HepG2 (cell line): ENCODE measurements around the gene ROM1. TPM values are rescaled to one million over a fixed set of nuclear protein-coding genes. Genes with fewer than 3 reads are reported as not detected.

ENCODE experiments used
- ATAC-seq: fragments of 200-7000 bp; cut with Tn5 transposase; 3 replicates; pipeline ENCODE4 v1.9.1; 2020; ENCODE audit warnings: mild to moderate bottlenecking, moderate library complexity
- BruUV-seq: library from RNA; stranded (reverse); fragments of 400-500 nt; replicated peaks from 2 replicates; lab custom pipeline; 2021; lab: Mats Ljungman, UMichigan
- CTCF ChIA-PET: fragments of 300-600 bp; formaldehyde crosslinking; extraction: SDS; loops from one replicate; lab custom pipeline; 2021; ENCODE audit warnings: low total read pairs, inconsistent platforms, low intra/inter-chr PET ratio; lab: Yijun Ruan, JAX
- POLR2A ChIA-PET: fragments of 350-600 bp; sonication (Branson Sonifier 250); formaldehyde crosslinking; loops from one replicate; lab custom pipeline; 2020; ENCODE audit warnings: antibody characterized with exemption, inconsistent platforms; lab: Yijun Ruan, JAX
- DNase-seq: peaks from one replicate; pipeline ENCODE4 v3.0.0-alpha.2; 2015; ENCODE audit warnings: low spot score
- FAIRE-seq: peaks from 3 replicates; lab custom pipeline; 2011; peaks lifted over from hg19 to GRCh38; lab: Jason Lieb, UNC
- H2AFZ ChIP-seq: one replicate; pipeline ENCODE4 v1.6.1; 2011; ENCODE audit warnings: low read length, inconsistent platforms
- H3K27ac ChIP-seq: fragments of 300-600 bp; 3 replicates; pipeline ENCODE4 v1.8.0; 2011; ENCODE audit warnings: mixed run types, mild to moderate bottlenecking, mixed read lengths, low read length, inconsistent platforms; ENCODE audit not compliant: insufficient read depth; ENCODE audit errors: extremely low read length
- H3K27me3 ChIP-seq, 2 experiments: fragments of 200-600 bp in 1 of 2; 2 replicates in 1 of 2; 3 replicates in 1 of 2; pipeline versions ENCODE4 v1.6.0 to v1.8.0; 2011; ENCODE audit warnings: low read length in 2 of 2, mild to moderate bottlenecking in 2 of 2, moderate library complexity in 2 of 2, inconsistent platforms in 1 of 2; ENCODE audit not compliant: insufficient read depth in 2 of 2, control insufficient read depth in 1 of 2
- H3K36me3 ChIP-seq, 2 experiments: fragments of 200-600 bp in 1 of 2; replicated peaks in 1 of 2; 2 replicates in 1 of 2; 3 replicates in 1 of 2; pipeline versions ENCODE4 v1.5.1 to v1.8.0; 2011; ENCODE audit warnings: low read length in 2 of 2, inconsistent platforms in 1 of 2; ENCODE audit not compliant: insufficient read depth in 2 of 2, control insufficient read depth in 1 of 2
- H3K4me1 ChIP-seq: 2 replicates; pipeline ENCODE4 v1.5.1; 2012; ENCODE audit warnings: low read length, inconsistent platforms; ENCODE audit not compliant: insufficient read depth
- H3K4me2 ChIP-seq: 2 replicates; pipeline ENCODE4 v1.6.0; 2011; ENCODE audit warnings: low read depth, low read length, inconsistent platforms
- H3K4me3 ChIP-seq, 3 experiments: fragments of 200-600 bp in 1 of 3; sonication (generic), shearing (Covaris generic) in 1 of 3; replicated peaks in 1 of 3; 2 replicates each; pipeline ENCODE4 v1.5.1; 2011 to 2016; ENCODE audit warnings: low read length in 3 of 3, inconsistent platforms in 2 of 3, low read depth in 2 of 3, mild to moderate bottlenecking in 2 of 3, control low read depth in 1 of 3, mixed read lengths in 1 of 3; ENCODE audit not compliant: insufficient read depth in 1 of 3
- H3K79me2 ChIP-seq: one replicate; pipeline ENCODE4 v1.6.1; 2011; ENCODE audit warnings: low read length, inconsistent platforms; ENCODE audit not compliant: insufficient read depth
- H3K9ac ChIP-seq: 2 replicates; pipeline ENCODE4 v1.6.0; 2011; ENCODE audit warnings: mild to moderate bottlenecking, low read depth, low read length, inconsistent platforms; ENCODE audit not compliant: insufficient read depth
- H3K9me3 ChIP-seq: 2 replicates; pipeline ENCODE4 v1.5.1; 2012; ENCODE audit warnings: mild to moderate bottlenecking, low read length
- H4K20me1 ChIP-seq: 2 replicates; pipeline ENCODE4 v1.6.0; 2011; ENCODE audit warnings: inconsistent platforms, mild to moderate bottlenecking, low read length, moderate library complexity; ENCODE audit not compliant: insufficient read depth
- BRCA1 ChIP-seq: sonication (generic); formaldehyde crosslinking; IDR thresholded peaks from 2 replicates; pipeline ENCODE4 v1.4.0; 2020; ENCODE audit warnings: missing genetic modification reagents
- CHD4 ChIP-seq: fragments of 200-600 bp; sonication (generic); IDR thresholded peaks from 2 replicates; pipeline ENCODE4 v1.7.0; 2017; ENCODE audit warnings: mild to moderate bottlenecking, low read length, borderline replicate concordance
- KDM5A ChIP-seq: fragments of 200-600 bp; sonication (generic); IDR thresholded peaks from 2 replicates; pipeline ENCODE4 v1.7.0; 2018; ENCODE audit warnings: antibody characterized with exemption, mild to moderate bottlenecking, low read length, borderline replicate concordance
- MIXL1 ChIP-seq: IDR thresholded peaks from 2 replicates; pipeline ENCODE4 v1.6.1; 2016
- ZNF441 ChIP-seq: sonication (generic); formaldehyde crosslinking; IDR thresholded peaks from 2 replicates; pipeline ENCODE4 v1.7.0; 2021; ENCODE audit warnings: missing genetic modification reagents, borderline replicate concordance
- ZNF589 ChIP-seq: sonication (generic); formaldehyde crosslinking; conservative IDR thresholded peaks from 2 replicates; pipeline ENCODE4 v1.8.0; 2022; ENCODE audit warnings: mild to moderate bottlenecking, moderate library complexity, missing genetic modification reagents
- WGBS: methylation state at CpG from one replicate; pipeline ENCODE4 v1.1.6; 2017; ENCODE audit warnings: low lambda C conversion rate; 5-methylcytosine and 5-hydroxymethylcytosine counted together
- in situ Hi-C: cut with HindIII; loops from 2 replicates; pipeline ENCODE4 v1.10.0; 2017; ENCODE audit warnings: low pct_unique_long_range_greater_than_20kb; ENCODE audit not compliant: extremely low pct_ligation_motif_present
- intact Hi-C: fragments of 100-400 bp; cut with micrococcal nuclease; formaldehyde crosslinking; loops from one replicate; pipeline ENCODE4 v1.10.0; 2022; ENCODE audit not compliant: unreplicated experiment
- polyA plus RNA-seq, 8 experiments: library from polyadenylated mRNA; depleted of rRNA in 3 of 8; stranded (reverse) in 7 of 8; unstranded in 1 of 8; fragments of >200 nt; fragmentation: Illumina TruSeq in 4 of 8; extraction: Trizol in 4 of 8; gene quantifications; 2 replicates each; pipeline versions ENCODE4 v1.2.1 to v1.2.3, GENCODE V29; 2011 to 2016; ENCODE audit warnings: low read depth in 4 of 8, missing spikeins in 1 of 8, mixed read lengths in 1 of 8; ENCODE audit not compliant: insufficient read depth in 1 of 8
- total RNA-seq, 5 experiments: library from RNA; depleted of rRNA; stranded (reverse); fragments of >200 nt; fragmentation: Illumina TruSeq; extraction: Trizol; gene quantifications; 2 replicates each; pipeline ENCODE4 v1.2.3, GENCODE V29; 2016; ENCODE audit warnings: low read depth in 1 of 5
- TF ChIP-seq, protein P1 (sequence below), 2 experiments: sonication (generic) in 1 of 2; formaldehyde crosslinking in 1 of 2; IDR thresholded peaks; 2 replicates each; pipeline versions ENCODE4 v1.4.0 to v1.6.1; 2018 to 2020; ENCODE audit warnings: missing genetic modification reagents in 2 of 2, borderline replicate concordance in 1 of 2, low read depth in 1 of 2, mild to moderate bottlenecking in 1 of 2, missing biosample characterization in 1 of 2
- TF ChIP-seq, protein P2 (sequence below): sonication (generic); formaldehyde crosslinking; IDR thresholded peaks from 2 replicates; pipeline ENCODE4 v1.4.0; 2020; ENCODE audit warnings: mild to moderate bottlenecking, low read depth, missing genetic modification reagents
- TF ChIP-seq, protein P3 (sequence below): sonication (generic); formaldehyde crosslinking; IDR thresholded peaks from 2 replicates; pipeline ENCODE4 v1.8.0; 2022; ENCODE audit warnings: missing genetic modification reagents, mild to moderate bottlenecking, borderline replicate concordance
- TF ChIP-seq, protein P4 (sequence below): sonication (generic); formaldehyde crosslinking; IDR thresholded peaks from 2 replicates; pipeline ENCODE4 v1.8.1; 2023; ENCODE audit warnings: mild to moderate bottlenecking, moderate library complexity, missing genetic modification reagents
- TF ChIP-seq, protein P5 (sequence below): sonication (generic); formaldehyde crosslinking; IDR thresholded peaks from 2 replicates; pipeline ENCODE4 v1.4.0; 2020; ENCODE audit warnings: missing genetic modification reagents, low read depth, mild to moderate bottlenecking, borderline replicate concordance

The ROM1 gene
- total and polyA plus RNA-seq, 2 of the 13 experiments (the other 11 are each of a cell fraction or from before 2014, with no cell fraction given) = 1.2 to 2.4 TPM

DNA sequence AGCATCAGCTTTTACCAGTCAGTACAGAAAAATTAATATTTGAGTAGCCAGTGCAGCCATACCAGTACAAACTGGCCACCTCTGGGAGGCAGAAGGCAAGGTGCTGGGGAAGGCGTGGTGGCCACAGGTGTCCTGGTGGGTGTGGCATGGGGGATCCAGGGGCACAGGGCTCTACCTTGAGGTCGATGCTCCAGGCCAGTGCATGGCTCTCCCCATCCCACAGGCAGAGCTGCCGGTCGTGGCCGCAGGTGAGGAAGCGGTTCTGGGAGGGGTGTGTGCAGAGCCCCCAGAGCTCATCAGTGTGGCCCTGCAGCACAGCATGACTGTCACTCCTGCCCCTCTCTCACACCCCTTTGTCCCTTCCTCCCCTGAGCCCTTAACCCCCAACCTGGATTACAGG, 7.6 kb upstream of the ROM1 start (continued):
- TF ChIP-seq, protein P1, sequence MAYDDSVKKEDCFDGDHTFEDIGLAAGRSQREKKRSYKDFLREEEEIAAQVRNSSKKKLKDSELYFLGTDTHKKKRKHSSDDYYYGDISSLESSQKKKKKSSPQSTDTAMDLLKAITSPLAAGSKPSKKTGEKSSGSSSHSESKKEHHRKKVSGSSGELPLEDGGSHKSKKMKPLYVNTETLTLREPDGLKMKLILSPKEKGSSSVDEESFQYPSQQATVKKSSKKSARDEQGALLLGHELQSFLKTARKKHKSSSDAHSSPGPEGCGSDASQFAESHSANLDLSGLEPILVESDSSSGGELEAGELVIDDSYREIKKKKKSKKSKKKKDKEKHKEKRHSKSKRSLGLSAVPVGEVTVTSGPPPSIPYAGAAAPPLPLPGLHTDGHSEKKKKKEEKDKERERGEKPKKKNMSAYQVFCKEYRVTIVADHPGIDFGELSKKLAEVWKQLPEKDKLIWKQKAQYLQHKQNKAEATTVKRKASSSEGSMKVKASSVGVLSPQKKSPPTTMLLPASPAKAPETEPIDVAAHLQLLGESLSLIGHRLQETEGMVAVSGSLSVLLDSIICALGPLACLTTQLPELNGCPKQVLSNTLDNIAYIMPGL (CRISPR knock-in tag; IDR thresholded peaks at IDR 0.05; ENCODE audit: borderline replicate concordance in 1 of 2, low read depth in 1 of 2) = no peak
- TF ChIP-seq, protein P2, sequence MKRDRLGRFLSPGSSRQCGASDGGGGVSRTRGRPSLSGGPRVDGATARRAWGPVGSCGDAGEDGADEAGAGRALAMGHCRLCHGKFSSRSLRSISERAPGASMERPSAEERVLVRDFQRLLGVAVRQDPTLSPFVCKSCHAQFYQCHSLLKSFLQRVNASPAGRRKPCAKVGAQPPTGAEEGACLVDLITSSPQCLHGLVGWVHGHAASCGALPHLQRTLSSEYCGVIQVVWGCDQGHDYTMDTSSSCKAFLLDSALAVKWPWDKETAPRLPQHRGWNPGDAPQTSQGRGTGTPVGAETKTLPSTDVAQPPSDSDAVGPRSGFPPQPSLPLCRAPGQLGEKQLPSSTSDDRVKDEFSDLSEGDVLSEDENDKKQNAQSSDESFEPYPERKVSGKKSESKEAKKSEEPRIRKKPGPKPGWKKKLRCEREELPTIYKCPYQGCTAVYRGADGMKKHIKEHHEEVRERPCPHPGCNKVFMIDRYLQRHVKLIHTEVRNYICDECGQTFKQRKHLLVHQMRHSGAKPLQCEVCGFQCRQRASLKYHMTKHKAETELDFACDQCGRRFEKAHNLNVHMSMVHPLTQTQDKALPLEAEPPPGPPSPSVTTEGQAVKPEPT = no peak
- TF ChIP-seq MIXL1 (CRISPR knock-in tag) (no peak), KDM5A (no peak)
- TF ChIP-seq, protein P3, sequence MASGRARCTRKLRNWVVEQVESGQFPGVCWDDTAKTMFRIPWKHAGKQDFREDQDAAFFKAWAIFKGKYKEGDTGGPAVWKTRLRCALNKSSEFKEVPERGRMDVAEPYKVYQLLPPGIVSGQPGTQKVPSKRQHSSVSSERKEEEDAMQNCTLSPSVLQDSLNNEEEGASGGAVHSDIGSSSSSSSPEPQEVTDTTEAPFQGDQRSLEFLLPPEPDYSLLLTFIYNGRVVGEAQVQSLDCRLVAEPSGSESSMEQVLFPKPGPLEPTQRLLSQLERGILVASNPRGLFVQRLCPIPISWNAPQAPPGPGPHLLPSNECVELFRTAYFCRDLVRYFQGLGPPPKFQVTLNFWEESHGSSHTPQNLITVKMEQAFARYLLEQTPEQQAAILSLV (CRISPR knock-in tag) = no peak
- TF ChIP-seq, all 625 proteins: peak for 0

DNA sequence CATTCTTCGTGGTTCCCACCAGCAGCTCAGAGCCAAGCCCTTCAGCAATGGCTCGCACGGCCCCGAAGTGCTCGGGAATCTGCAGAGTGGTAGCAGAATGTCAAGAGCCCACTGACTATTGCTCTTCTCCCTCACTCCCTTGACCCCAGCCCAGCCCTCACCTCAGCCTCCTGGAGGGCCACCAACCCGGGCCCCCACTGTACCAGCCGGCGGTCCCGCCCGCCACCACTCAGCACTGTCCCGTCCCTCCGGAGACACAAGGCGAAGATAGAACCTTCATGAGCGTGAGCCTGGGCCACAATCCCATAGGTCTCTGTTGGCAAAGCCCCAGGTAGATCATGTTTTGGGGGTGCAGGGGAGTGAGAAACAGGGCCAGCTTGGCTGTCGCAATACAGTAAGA, 7.2 kb upstream of the ROM1 start:
- H3K27me3 ChIP-seq = no peaks in the 10 kb centered on the region; a peak in 1 of 5 replicates
- no peak overlapping the region for H3K4me2 ChIP-seq
- no peaks in the 10 kb centered on the region for H4K20me1 ChIP-seq
- in situ Hi-C loops = no loop called here
- H3K9ac ChIP-seq = no peak overlapping the region
- H2AFZ ChIP-seq = no peak overlapping the region
- no peaks in the 10 kb centered on the region for H3K9me3 ChIP-seq
- no peak overlapping the region for H3K27ac ChIP-seq
- H3K36me3 ChIP-seq = no peaks in the 10 kb centered on the region; a peak in 2 of 5 replicates
- intact Hi-C loops = no loop called here
- 99% methylated on average over 15 of the region's 15 CpGs for WGBS
- no peak for FAIRE-seq
- ChIA-PET CTCF (no interaction called here), POLR2A (interaction anchor here (1.0 kb wide), 1 partner anchor 32 kb away, joined by 3 read pairs; no protein-coding TSS in a partner anchor)
- H3K79me2 ChIP-seq = peaks cover 6% of the 10 kb centered on the region
- no peak for ATAC-seq
- H3K4me1 ChIP-seq = peaks cover 44% of the 10 kb centered on the region
- no peak overlapping the region for H3K4me3 ChIP-seq
- no peak for DNase-seq
- no TSS peak for BruUV-seq
- TF ChIP-seq ZNF589 (CRISPR knock-in tag) (no peak), ZNF441 (CRISPR knock-in tag) (no peak), BRCA1 (no peak), CHD4 (no peak)
- TF ChIP-seq, protein P4, sequence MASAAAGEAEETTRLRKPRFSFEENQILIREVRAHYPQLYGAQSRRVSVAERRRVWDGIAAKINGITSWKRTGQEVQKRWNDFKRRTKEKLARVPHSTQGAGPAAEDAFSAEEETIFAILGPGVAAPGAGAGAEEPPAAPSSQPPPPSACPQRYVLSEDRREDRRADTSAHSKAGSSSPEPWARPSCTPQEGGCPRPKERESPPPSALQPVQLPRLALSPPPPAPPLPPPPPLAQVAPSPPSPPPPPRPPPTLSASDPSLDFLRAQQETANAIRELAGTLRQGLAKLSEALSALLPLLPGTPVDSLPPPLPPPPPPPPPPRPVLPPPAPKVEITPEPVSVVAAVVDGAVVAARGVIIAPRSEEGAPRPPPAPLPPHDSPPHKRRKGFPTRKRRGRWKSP (CRISPR knock-in tag) = no peak
- TF ChIP-seq, protein P5, sequence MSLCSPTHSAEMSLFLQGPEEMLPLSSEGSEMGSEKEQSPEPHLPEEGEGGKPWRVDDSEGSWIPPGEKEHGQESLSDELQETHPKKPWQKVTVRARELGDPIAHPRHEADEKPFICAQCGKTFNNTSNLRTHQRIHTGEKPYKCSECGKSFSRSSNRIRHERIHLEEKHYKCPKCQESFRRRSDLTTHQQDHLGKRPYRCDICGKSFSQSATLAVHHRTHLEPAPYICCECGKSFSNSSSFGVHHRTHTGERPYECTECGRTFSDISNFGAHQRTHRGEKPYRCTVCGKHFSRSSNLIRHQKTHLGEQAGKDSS = no peak
